ENCODE data around the gene DNAJC4. TPM values are rescaled to one million over a fixed set of nuclear protein-coding genes. Genes with fewer than 3 reads are reported as not detected.

DNAJC4 gene
- total and polyA plus RNA-seq, 9 of the 15 experiments (the other 6 are each of a cell fraction or from before 2014, with no cell fraction given) = 4.0 to 32.6 (median 19.9) TPM

- Histone ChIP-seq H3K9me1 (ENCODE audit: control insufficient read depth, insufficient read depth, low read length) (no peaks in the 10 kb centered on the region), H3K4me2 (ENCODE audit: insufficient read depth, low read length) (peak within 1 kb of the TSS; percentile 88), H3K36me3 (ENCODE audit: control insufficient read depth, insufficient read depth, low read length) (peaks cover 37% of the 10 kb centered on the region; the same call in 2 of the 3 replicates), H3K27ac (ENCODE audit: extremely low read depth, low read depth, low read length) (peak within 1 kb of the TSS; percentile 62; the same call in 2 of the 3 replicates), H2AFZ (ENCODE audit: low read depth, low read length) (no peak within 1 kb of the TSS; the same call in 1 of the 2 replicates), H3K4me1 (replicated peaks in 1 of 2; ENCODE audit: control insufficient read depth in 2 of 2, insufficient read depth in 2 of 2, low read length in 2 of 2) (peaks cover 37 to 70% of the 10 kb centered on the region in 2 experiments), H3K27me3 (ENCODE audit: control insufficient read depth in 2 of 2, insufficient read depth in 2 of 2, low read length in 2 of 2) (no peaks in the 10 kb centered on the region), H3K4me3 (peak within 1 kb of the TSS; percentile 71), H3K9ac (ENCODE audit: insufficient read depth in 1 of 2, low read depth in 2 of 2, low read length in 2 of 2) (peak within 1 kb of the TSS; percentile 58 to 91), H4K20me1 (replicated peaks; ENCODE audit: control insufficient read depth, insufficient read depth, low read length) (no peaks in the 10 kb centered on the region), H3K9me3 (replicated peaks; ENCODE audit: control insufficient read depth, insufficient read depth, low read depth, low read length) (no peaks in the 10 kb centered on the region), H3K79me2 (ENCODE audit: control insufficient read depth, insufficient read depth, low read length) (peaks cover 39% of the 10 kb centered on the region)
- POLR2A ChIA-PET = interaction anchor here (2.2 kb wide), 1 partner anchor 11 kb away, joined by 10 read pairs; no protein-coding TSS in a partner anchor
- DNase-seq (ENCODE audit: extremely low read depth in 1 of 4, low spot score in 3 of 4) (peak; percentile 84 to 87 (median 86)), ATAC-seq (peak; percentile 67), FAIRE-seq (no peak)
- CTCF ChIA-PET (ENCODE audit: low intra/inter-chr PET ratio) = no interaction called here
- intact Hi-C loops (cut with micrococcal nuclease) (no loop called here), in situ Hi-C loops (cut with MboI) (no loop called here)
- BruUV-seq (replicated peaks) = TSS peak; percentile 47
- 14% methylated on average over 31 of the region's 62 CpGs for WGBS (ENCODE audit: insufficient coverage, low coverage, missing lambda C conversion rate)
- no peak for TF ChIP-seq ATF1 (CRISPR knock-in tag; IDR thresholded peaks at IDR 0.05)
- TF ChIP-seq ATF1 (tag; IDR thresholded peaks at IDR 0.05) = no peak
- 0 out of 4 replicates have a peak, but pooled peaks of 1 of the 2 experiments have one; percentile 27 for TF ChIP-seq MNT (conservative IDR thresholded peaks at IDR 0.05)
- no peak for TF ChIP-seq ZNF134 (CRISPR knock-in tag; conservative IDR thresholded peaks at IDR 0.05)
- no peak for TF ChIP-seq USF1 (CRISPR knock-in tag; IDR thresholded peaks at IDR 0.05)
- TF ChIP-seq THRB (CRISPR knock-in tag; conservative IDR thresholded peaks at IDR 0.05) = no peak
- TF ChIP-seq MTF1 (CRISPR knock-in tag; IDR thresholded peaks at IDR 0.05; ENCODE audit: borderline replicate concordance) = no peak
- TF ChIP-seq VEZF1 (CRISPR knock-in tag; IDR thresholded peaks at IDR 0.05) = peak; percentile 94
- TF ChIP-seq ETS1 (conservative IDR thresholded peaks at IDR 0.05; ENCODE audit: control insufficient read depth, low read depth, low read length) = 0 out of 2 replicates have a peak, but pooled peaks have one; percentile 24
- TF ChIP-seq ZNF655 (CRISPR knock-in tag; IDR thresholded peaks at IDR 0.05) = no peak
- no peak for TF ChIP-seq RBM39 (optimal IDR thresholded peaks at IDR 0.05; ENCODE audit: low read depth, low read length)
- no peak for TF ChIP-seq NFIX (CRISPR knock-in tag; IDR thresholded peaks at IDR 0.05; ENCODE audit: low read depth)
- TF ChIP-seq IFI16 (CRISPR knock-in tag; IDR thresholded peaks at IDR 0.05) = no peak
- TF ChIP-seq FOXP1 (CRISPR knock-in tag; IDR thresholded peaks at IDR 0.05) = no peak
Measured at GRCh38 chr11:64233913-64234586, 3.7 kb downstream of the DNAJC4 start, which contains the start of gene VEGFB. Gene VEGFB (plus strand): TSS chr11:64234584. CDS start chr11:64234834, 250 bp downstream.
